Measurements from ENCODE around the gene TLX3.

TLX3 gene

DNA sequence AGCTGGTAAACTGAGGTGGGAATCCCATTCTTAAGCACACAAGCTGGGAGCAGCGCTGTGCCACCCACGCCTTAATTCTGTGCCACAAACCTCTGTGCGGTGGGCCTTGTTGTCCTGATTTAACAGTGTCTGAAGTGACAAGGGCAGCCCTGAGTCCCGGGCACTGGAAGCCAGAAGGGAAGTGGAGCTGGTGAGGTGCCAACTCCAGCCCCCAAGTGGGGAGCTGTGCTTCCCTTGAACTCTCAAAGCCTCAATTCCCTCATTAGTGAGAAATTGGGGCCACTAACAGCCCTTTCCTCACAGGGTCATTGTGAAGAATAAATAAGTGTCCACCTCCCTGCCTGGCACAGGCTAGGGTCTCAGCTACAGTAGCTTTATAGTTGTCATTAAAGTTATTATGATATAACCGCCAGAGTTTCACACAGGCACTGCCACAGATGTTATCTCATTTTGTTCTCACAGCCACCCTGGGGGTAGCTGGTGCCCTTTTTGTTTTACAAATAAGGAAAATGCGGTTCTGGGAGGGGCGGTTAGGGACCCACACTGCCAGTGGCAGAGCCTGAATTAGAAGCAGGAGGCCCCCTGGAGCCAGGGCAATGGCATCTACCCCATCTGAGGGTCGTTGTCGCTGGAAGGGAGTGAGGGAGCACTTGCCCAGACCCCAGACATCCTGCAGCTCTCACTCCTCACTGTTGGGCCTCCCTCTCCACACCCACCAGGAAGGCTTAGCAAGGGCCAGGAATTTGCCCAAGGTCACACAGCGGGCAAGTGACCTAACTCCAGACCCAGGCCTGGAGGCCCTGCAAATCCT, 2.1 kb upstream of the TLX3 start:
- no peak for DNase-seq

DNA sequence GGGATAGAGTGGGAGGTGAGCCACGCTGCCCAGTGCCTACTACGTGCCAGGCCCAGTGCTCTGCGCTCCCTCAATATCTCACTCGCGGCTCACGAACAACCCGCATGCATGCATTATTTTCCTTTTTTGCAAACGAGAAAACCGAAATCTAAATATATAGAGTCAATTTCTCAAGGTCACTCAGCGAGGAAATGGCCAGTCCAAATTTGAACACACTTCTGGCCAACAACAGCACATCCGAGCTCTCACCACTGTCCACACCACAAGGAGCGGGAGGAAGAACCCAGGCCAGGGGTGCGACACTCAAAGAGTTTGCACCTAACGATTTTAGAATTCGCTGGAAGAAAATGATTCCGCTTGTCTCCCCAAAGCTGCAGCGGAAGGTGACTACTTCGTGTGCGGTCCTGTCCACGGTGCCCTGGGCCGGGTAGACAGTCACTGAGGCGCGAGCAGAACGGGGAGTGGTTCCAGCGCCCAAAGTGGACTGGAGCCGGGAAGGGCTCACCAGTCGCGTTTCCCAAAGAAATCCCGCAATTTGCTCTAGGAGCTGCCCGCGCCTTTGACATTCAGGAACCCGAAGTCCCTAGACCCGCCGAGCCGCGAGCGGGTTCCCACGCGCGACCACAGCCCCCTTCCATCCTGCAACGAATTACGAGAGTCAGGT, 1.1 kb upstream of the TLX3 start:
- no peak for DNase-seq

DNA sequence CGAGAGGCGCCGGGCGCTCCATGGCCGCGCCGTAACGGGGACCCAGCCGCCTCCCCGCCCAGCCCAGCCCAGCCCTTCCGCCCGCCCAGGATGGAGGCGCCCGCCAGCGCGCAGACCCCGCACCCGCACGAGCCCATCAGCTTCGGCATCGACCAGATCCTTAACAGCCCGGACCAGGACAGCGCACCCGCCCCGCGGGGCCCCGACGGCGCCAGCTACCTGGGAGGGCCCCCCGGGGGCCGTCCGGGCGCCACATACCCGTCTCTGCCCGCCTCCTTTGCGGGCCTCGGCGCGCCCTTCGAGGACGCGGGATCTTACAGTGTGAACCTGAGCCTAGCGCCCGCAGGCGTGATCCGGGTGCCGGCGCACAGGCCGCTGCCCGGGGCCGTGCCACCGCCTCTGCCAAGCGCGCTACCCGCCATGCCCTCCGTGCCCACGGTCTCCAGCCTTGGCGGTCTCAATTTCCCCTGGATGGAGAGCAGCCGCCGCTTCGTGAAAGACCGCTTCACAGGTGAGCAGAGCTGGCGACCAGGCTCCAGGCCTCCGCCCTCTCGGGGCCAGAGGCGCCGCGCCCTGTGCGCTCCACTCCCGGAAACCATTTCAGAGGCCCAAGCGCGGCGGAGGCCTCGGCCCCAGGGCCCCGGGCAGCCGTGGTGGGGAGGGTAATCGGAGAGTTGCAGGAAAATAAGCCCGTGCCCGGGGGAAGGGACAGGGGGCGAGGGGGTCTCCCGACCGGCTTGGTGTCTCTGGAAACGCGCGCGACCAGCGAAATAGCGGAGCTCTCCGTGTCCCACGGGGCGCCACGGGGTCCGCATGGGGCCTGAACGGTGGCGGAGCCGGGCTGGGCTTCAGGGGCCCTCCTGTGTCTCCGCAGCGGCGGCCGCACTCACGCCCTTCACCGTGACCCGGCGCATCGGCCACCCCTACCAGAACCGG, 496 bp downstream of the TLX3 start:
- DNase-seq = no peak

DNA sequence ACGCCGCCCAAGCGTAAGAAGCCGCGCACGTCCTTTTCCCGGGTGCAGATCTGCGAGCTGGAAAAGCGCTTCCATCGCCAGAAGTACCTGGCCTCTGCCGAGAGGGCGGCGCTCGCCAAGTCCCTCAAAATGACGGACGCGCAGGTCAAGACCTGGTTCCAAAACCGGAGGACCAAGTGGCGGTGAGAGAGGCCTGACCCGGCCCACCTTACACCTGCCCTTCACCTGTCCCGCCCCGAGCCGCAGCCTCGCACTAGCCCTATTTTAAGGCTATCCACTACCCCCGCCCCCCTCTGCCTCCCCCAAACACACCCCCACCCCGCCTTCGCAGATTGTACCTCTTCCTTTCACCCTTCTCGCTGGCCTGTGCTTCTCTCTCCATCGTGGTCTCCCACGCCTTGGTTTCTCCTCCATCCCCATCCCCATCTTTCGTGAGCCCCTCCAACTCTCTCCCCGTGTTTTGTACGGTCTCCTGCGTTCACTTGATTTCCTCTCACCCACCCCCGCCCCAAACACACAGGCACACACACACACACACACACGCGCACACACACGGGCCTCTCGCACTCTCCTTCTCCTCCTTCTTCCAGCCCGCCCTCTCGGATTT, 1.3 kb downstream of the TLX3 start:
- no peak for DNase-seq

DNA sequence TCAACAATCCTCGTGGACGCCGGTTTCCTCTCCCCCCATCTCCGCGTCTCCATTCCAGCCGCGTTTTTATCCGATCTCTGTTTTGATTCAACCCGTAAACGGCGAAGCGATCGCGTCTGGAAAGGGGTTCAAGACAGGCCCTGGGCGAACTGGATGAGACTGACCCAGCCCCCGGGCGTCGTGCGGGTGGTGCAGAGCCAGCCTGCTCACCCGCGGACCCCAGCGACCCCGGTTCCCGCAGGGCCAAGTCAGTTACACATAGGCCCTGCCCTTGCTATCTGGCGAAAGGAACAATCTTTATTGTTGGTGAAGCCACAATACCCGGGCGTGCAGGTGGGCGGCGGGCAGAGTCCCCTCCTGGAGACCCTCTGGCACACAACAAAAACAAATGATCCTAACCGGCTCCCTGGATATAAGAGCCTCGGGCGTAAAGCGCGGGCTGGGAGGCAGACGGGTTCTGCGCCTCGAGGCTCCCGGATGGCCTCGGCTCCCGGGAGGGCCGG, 1.8 kb downstream of the TLX3 start:
- no peak for DNase-seq

DNA sequence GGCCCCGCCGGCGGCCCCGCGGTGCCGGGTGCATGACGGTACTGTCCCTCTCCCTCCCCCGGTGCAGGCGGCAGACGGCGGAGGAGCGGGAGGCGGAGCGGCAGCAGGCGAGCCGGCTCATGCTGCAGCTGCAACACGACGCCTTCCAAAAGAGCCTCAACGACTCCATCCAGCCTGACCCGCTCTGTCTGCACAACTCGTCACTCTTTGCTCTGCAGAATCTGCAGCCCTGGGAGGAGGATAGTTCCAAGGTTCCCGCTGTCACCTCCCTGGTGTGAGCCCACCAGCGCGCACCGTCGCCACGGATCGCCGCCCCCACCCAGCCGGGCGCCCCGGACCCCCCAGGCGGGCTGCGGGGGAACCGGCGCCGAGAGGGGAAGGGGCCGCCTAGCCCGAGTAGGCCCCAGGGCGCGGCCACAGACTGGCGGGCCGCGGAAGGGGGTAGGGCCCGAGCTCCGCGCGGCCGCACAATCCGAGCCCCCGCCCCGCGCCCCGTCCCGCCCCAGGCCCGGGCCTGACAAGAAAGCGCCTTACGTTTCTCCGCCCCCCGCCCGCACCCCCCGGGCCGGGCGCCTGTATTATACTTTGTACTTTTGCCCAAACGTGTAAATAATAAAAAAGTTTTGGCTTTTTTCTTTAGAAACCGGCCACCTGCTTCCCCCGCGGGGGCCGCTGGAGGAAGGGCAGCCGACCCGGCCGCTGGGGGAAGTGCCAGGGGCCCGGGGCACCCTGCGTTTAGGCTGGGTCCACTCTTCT, 2.5 kb downstream of the TLX3 start:
- DNase-seq = no peak

DNA sequence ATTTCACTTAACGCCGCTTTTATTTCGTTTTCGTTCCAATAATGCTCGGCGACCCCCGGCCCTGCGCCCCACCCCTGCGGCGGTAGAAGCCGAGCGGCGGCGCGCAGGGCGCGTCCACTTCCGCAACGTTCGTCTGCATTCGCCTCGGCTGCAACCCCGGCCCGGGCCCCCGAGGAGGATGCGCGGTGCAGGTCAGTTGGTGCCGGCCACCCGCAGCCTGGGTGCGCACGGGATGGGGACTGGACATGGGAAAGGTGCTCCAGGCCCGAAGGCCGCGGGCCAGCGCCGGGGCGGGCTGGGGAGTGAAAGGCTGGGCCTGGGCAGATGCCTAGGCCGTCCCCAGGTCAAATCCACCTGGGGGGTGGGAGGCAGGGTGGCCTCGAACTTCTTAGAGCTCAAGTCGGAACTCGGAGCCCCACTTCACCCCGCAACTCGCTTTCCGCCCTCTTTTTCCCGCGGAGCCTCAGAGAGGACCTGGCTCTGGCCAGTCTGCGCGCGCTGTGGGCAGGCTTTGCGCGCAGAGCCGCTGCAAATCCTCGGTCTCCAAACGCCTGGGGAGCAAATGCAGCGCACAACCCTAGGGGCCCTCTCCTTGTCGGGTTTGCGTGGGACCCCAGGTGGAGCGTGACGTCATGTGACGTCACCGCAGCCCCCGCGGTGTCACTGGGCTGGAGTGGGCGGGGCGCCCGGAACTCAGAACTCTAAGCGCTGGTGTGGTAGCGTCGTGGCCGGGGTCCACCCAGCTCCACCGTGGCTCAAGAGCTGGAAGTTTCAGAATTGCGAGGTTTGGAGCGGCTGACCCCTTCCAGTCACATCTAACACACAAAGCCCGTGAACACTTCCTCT, 3.3 kb downstream of the TLX3 start:
- no peak for DNase-seq

DNA sequence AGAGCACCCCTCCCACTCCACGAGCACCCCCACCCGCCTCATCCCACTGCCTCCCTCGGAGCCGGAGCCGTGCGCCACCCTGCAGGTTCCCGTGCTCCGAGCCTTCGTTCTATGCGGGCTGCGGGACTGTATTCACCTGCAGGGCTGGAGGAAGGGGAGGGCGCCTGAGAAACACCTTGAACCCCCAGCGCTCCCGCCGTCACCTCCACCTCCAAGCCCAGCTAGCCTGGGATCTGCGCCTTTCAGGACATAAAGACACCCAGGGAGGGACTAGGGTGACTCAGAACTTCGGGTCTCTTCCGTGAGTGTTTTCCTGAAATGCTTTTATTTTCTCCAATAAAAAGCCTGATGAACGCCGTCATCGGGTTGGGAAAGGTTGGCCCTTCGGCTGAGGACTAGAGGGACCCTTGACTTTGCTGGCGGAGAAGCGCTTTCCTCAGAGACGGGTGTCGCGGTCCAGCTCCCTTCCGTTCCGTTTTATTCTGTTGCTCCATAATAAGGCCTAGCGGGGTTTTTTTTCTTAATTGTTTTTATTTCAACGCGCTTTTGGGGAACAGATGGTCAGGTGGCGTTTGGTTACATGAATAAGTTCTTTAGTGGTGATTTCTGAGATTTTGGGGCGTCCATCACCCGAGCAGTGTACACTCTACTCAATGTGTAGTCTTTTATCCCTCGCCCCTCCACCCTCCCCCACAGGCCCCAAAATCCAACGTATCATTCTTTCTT, 4.6 kb downstream of the TLX3 start:
- DNase-seq = no peak

DNA sequence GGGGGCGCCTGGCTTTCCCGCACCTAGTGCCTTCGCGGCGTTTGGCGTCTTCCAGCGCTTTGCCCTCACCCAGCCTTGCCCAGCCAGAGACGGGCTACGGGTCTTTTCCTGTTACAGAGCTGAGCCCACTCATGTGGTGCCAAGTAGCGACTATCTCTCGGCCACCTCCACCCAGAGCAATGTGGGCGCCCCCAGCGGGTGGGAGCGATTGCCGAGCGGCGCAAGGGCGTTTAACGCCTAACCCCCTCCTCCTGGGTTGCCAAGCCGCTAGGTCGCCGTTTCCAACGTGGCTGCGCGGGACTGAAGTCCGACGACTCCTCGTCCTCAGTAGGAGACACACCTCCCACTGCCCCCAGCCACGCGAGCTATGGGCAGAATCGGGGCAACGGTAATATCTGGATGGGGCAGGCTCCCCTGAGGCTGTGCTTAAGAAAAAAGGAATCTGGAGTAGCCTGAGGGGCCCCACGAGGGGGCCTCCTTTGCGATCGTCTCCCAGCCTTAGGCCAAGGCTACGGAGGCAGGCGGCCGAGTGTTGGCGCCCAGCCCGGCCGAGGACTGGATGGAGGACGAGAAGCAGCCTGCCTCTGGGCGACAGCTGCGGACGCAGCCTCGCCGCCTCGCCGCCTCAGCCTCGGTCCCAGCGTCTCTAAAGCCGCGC, 5.8 kb downstream of the TLX3 start:
- no peak for DNase-seq

DNA sequence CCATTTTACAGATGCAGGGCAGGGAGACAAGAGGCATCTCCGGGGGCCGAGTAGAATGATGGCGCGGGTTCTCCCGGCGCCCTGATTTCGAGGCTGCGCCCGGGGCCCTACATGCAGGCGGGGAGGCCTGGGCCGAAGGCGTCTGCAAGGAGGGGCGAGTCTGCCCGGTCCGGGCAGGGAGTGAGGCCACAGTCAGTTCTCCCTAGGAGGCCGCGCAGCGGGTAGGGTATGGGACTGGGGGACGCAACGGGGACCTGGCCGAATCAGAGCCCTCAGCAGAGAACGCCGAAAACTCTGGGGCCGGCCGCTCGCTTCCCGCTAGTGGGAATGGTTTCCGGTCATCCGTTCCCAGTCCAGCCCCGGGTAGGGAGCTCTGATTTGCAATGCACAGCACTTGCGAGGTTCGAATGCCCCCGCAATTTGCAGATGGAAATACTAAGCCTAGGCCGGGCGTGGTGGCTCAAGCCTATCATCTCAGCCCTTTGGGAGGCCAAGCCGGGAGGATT, 6.4 kb downstream of the TLX3 start:
- no peak for DNase-seq

DNA sequence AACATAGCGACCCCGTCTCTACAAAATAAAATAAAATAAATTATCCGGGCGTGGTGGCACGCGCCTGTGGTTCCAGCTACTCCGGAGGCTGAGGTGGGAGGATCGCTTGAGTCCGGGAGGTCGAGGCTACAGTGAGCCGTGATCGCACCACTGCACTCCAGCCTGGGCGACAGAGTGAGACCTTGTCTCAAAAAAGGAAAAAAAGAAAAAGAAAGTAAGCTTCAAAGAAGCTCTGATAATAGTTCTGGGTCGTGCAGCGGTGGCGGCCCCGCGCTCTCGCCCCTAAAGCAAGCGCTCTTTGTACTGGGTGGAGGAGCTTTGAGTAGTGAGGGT, 6.8 kb downstream of the TLX3 start:
- no peak for DNase-seq

DNA sequence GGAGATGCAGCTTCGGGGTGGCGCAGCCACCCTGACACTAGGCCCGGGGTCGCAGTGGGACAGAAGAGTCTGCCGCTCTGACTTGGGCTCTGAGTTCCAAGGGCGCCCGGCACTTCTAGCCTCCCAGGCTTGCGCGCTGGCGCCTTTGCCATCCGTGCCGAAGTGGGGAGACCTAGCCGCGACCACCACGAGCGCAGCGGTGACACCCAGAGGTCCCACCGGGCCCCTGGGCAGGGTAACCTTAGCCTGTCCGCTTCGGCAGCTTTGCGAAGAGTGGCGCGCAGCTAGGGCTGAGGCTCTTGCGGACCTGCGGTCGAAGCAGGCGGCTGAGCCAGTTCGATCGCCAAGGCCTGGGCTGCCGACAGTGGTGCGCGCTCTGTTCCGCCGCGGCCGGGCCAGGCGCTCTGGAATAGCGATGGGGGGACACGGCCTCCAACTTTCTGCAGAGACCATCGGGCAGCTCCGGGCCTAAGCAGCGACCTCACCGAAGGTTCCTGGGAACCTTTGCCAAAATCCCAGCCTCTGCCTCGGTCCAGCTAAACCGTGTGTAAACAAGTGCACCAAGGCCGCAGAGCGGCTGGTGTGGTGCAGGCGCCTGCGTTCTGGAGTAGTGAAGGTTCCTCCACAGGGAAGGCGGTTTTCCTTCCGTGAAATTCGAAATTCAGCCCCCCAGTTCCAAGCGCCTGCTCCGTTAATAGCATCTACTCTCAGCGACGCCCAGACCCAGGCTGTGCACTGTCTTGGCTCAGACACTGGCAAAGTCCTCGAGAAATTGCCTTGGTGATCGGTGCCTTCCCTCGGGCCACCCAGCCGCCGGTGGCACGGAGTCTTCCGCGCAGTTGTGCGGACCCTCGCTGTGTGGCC, 7.4 kb downstream of the TLX3 start:
- DNase-seq = no peak

DNA sequence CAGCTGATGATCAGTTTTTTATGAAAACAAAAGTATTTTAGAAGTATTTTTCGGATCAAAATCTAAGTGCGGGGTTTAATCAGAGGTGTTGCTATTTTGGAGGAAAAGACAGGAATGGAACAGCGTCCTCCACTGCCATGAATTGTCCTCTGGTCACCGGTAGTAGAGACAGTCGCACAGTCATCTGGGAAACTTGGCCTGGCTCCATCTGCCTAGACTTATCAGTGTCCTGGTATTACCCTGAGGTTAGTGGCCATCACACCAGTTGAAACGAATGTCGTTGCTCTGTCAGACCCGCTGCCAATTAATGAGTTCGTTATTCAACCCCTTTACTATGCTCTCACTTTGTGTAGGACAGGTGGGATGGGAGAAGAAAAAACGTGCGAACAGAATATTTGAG, 8.2 kb downstream of the TLX3 start:
- no peak for DNase-seq

DNA sequence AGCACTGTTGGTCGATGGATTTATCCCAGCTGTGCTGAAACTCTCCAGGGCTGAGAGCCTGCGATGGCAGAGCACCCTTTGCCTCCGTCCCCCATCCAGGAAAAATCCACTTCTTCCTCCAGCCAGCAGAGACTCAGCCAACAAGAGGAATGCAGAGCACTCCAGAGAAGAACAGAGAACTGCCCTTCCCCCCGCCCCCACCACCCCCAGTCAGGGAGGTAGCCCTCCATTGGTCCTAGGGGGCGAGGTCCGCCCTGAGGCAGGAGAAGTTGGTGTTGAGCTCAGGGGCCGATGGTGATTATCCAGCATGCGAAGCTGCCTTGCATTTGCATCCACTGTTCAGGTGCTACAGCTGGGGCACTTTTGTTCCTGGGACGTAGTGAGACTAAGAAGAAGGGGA, 9.0 kb downstream of the TLX3 start:
- DNase-seq = no peak

DNA sequence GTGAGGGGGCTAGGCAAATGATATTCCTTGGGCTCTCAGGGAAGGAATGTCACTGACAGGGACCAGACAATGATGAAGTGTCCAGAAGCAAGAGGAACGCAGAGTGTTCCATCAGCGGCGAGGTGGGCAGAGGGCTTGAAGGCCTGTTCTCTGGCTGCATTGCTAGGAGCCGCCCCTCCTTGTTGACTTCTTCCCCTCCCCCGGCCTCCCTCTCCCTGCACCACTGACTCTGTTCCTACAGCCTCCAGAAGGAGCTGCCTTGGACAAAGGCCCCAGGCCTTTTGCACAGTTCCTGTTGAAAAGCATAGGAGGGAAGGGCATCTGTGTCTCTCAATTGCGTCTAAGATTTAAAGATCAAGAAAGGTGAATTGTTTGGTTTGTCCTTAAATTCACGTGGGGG, 12.4 kb downstream of the TLX3 start:
- DNase-seq = no peak

DNA sequence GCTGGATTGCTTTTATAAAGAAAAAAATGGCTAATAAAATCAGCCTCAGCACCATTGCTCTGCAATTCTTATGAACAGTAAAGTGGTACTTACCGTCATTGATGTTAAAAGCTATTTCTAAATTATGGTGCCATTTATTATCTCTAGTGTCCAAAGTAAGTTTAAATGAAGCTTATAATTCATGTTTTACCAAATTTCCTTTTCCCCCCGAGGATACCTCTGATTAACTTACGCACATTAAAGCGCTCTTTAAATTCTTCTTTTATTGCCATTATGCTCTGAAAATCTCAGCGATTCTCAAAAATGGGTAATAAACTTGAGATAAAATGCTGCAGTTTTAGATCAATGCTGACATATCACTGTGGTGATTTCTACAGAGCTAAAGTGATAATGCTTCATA, 13.5 kb downstream of the TLX3 start:
- no peak for DNase-seq

DNA sequence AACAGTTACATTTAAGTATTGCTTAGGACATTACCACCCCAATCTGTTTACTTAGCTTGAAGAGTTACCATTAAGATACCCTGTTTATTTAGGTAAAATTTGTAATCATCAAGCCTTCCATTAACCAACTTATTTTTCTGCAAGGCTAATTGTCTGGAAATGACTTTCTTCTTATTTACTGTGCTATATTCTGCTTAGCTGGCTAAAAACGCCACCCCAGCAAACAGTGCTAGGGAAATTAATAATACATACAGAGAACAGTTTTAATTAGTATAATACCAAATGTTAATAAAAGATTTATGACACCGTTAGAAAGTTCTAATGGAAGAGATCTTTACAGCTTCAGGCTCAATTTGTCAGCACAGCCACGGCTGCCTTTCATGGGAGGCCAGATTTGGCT, 14.0 kb downstream of the TLX3 start:
- DNase-seq = no peak

DNA sequence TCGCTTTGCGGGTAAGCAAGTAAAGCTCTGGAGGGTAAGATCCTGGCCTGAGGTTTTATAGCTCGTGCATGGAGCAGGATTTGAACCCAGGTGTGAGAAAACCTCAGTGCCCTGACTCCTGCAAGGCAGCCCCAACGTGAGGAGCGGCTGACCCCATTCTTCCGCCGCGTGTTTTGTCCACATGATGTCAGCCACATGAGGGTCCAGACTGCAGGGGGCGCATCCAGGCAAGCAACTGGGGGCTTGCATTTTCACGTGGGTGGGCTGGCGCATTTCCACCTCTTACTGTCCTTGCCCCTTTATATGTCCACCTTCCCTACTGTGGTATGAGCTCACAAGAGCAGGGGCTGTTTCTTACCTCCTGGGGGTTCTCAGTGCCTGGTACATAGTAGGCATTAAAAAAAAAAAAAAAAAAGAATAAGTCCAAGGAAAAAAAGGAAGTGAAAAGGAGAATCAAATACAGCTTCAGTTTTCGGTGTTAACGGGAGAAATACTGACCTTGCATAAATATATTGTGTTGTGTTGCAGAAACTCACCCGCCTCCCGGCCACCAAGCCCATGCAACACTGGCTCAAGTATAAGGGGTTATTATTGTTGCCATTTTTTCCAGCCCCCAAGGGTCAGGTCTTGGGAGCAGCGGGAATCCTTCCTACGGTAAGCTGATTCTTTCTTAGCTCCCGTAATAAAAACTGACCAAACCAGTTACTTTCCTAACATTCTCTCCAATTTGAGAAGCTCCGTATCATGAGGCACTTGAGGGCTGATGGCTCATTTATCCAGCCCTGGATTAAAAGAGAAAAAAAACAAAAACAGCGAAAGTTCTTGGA, 15.0 kb downstream of the TLX3 start:
- DNase-seq = no peak
